Astrocyte of the spinal cord (primary cell): ENCODE measurements around the gene XPO1.

ENCODE experiments used
- DNase-seq: peaks from one replicate; pipeline ENCODE4 v3.0.0; 2011; ENCODE audit warnings: low read depth, low spot score
- H3K4me3 ChIP-seq: 2 replicates; pipeline ENCODE4 v1.5.1; 2011; ENCODE audit warnings: low read depth, mild to moderate bottlenecking, low read length, moderate library complexity
- CTCF ChIP-seq: IDR thresholded peaks from 2 replicates; pipeline ENCODE4 v1.5.1; 2012; ENCODE audit warnings: low read depth, mild to moderate bottlenecking, low read length, inconsistent platforms
- in situ Hi-C: cut with HindIII; loops from 2 replicates; pipeline ENCODE4 v1.10.0; 2017; ENCODE audit warnings: low sequenced_read_pairs

Gene XPO1

GRCh38 chr2:61566566-61566965 is 28.4 kb upstream of the XPO1 start:
- no peak for DNase-seq
- in situ Hi-C loops = no loop called here
- no peak for TF ChIP-seq CTCF
- no peak overlapping the region for H3K4me3 ChIP-seq

- in situ Hi-C loops = no loop called here
- DNase-seq = no peak
- no peak overlapping the region for H3K4me3 ChIP-seq
- TF ChIP-seq CTCF = no peak
Observed at GRCh38 chr2:61562615-61563014, 24.5 kb upstream of the XPO1 start.

- no peak for DNase-seq
- in situ Hi-C loops = no loop called here
- no peak overlapping the region for H3K4me3 ChIP-seq
- no peak for TF ChIP-seq CTCF
Observed at GRCh38 chr2:61558160-61558559, 20.0 kb upstream of the XPO1 start.

GRCh38 chr2:61557381-61557780 is 19.2 kb upstream of the XPO1 start:
- in situ Hi-C loops = no loop called here
- TF ChIP-seq CTCF = no peak
- no peak for DNase-seq
- no peak overlapping the region for H3K4me3 ChIP-seq

- in situ Hi-C loops = no loop called here
- TF ChIP-seq CTCF = no peak
- no peak overlapping the region for H3K4me3 ChIP-seq
- DNase-seq = no peak
Observed at GRCh38 chr2:61554604-61555003, 16.4 kb upstream of the XPO1 start.

- no peak for TF ChIP-seq CTCF
- DNase-seq = peak; percentile 65
- in situ Hi-C loops = no loop called here
- no peak overlapping the region for H3K4me3 ChIP-seq
Observed at GRCh38 chr2:61550375-61551209, 12.4 kb upstream of the XPO1 start.
